ENCODE results near the gene FOXA2. TPM values are rescaled to one million over a fixed set of nuclear protein-coding genes. Genes with fewer than 3 reads are reported as not detected.

FOXA2 gene
- total and polyA plus RNA-seq, 2 donors (not counting 1 experiment from before 2014, with no cell fraction given) = not detected

- WGBS (ENCODE audit: insufficient coverage) = no CpG with 5 or more reads among the region's 3 CpGs
- H4K20me1 ChIP-seq (ENCODE audit: control insufficient read depth, insufficient read depth, low read length, poor library complexity, severe bottlenecking) = no peaks in the 10 kb centered on the region
- H3K27ac ChIP-seq (ENCODE audit: low read length in 2 of 2) = no peak overlapping the region
- no peak overlapping the region for H3K4me3 ChIP-seq (ENCODE audit: control extremely low read depth in 1 of 5, extremely low read depth in 1 of 5, insufficient read depth in 1 of 5, low read depth in 2 of 5, low read length in 4 of 5)
- DNase-seq = no peak
- no peak for TF ChIP-seq CTCF (IDR thresholded peaks at IDR 0.05)
- TF ChIP-seq EZH2 (IDR thresholded peaks at IDR 0.05; ENCODE audit: borderline replicate concordance, insufficient read depth, low read depth, low read length, poor library complexity, severe bottlenecking) = no peak
- Mint-ChIP-seq H3K27me3 (peaks cover 13% of the 10 kb centered on the region), H3K27ac (no peak overlapping the region), H3K9me3 (ENCODE audit: insufficient read depth) (no peaks in the 10 kb centered on the region), H3K4me1 (no peaks in the 10 kb centered on the region), H3K4me3 (no peak overlapping the region)
- no peaks in the 10 kb centered on the region for H3K4me1 ChIP-seq (ENCODE audit: control insufficient read depth in 2 of 2, insufficient read depth in 2 of 2, low read length in 2 of 2)
- ATAC-seq (ENCODE audit: low read depth) = no peak
- no peaks in the 10 kb centered on the region for H3K79me2 ChIP-seq (ENCODE audit: control insufficient read depth, insufficient read depth, low read length)
- no peak overlapping the region for H3K9ac ChIP-seq (ENCODE audit: low read length)
- ChIA-PET CTCF (no interaction called here), POLR2A (no interaction called here)
- intact Hi-C loops (cut with micrococcal nuclease) = no loop called here
- H3K4me2 ChIP-seq (replicated peaks; ENCODE audit: low read depth, low read length, poor library complexity, severe bottlenecking) = no peak overlapping the region
- H3K9me3 ChIP-seq (ENCODE audit: control extremely low read depth in 1 of 3, control insufficient read depth in 2 of 3, insufficient read depth in 1 of 3, low read length in 2 of 3) = no peaks in the 10 kb centered on the region
- H3K36me3 ChIP-seq (replicated peaks in 1 of 2; ENCODE audit: control extremely low read depth in 1 of 2, control insufficient read depth in 1 of 2, extremely low read depth in 1 of 2, insufficient read depth in 2 of 2, low read length in 1 of 2) = no peaks in the 10 kb centered on the region
- no peak overlapping the region for H2AFZ ChIP-seq (ENCODE audit: insufficient read depth, low read depth, low read length, poor library complexity, severe bottlenecking)
- H3K27me3 ChIP-seq (replicated peaks in 1 of 4; ENCODE audit: control extremely low read depth in 1 of 4, control insufficient read depth in 3 of 4, insufficient read depth in 4 of 4, low read length in 3 of 4) = no peaks in the 10 kb centered on the region
These were observed 32.2 kb upstream of the FOXA2 start for GRCh38 chr20:22616551-22616950.

GRCh38 chr20:22615425-22615824 is 31.1 kb upstream of the FOXA2 start:
- 85% methylated on average over 6 of the region's 6 CpGs for WGBS (ENCODE audit: insufficient coverage)
- intact Hi-C loops (cut with micrococcal nuclease) = no loop called here
- CTCF ChIA-PET = interaction anchor here (0.6 kb wide), 1 partner anchor 68 kb away, joined by 3 read pairs; no protein-coding TSS in a partner anchor
- Histone ChIP-seq H2AFZ (ENCODE audit: insufficient read depth, low read depth, low read length, poor library complexity, severe bottlenecking) (no peak overlapping the region), H3K79me2 (ENCODE audit: control insufficient read depth, insufficient read depth, low read length) (no peaks in the 10 kb centered on the region), H3K27ac (ENCODE audit: low read length in 2 of 2) (no peak overlapping the region), H3K36me3 (replicated peaks in 1 of 2; ENCODE audit: control extremely low read depth in 1 of 2, control insufficient read depth in 1 of 2, extremely low read depth in 1 of 2, insufficient read depth in 2 of 2, low read length in 1 of 2) (no peaks in the 10 kb centered on the region), H3K4me3 (ENCODE audit: control extremely low read depth in 1 of 5, extremely low read depth in 1 of 5, insufficient read depth in 1 of 5, low read depth in 2 of 5, low read length in 4 of 5) (no peak overlapping the region), H3K9me3 (ENCODE audit: control extremely low read depth in 1 of 3, control insufficient read depth in 2 of 3, insufficient read depth in 1 of 3, low read length in 2 of 3) (no peaks in the 10 kb centered on the region), H4K20me1 (ENCODE audit: control insufficient read depth, insufficient read depth, low read length, poor library complexity, severe bottlenecking) (no peaks in the 10 kb centered on the region), H3K9ac (ENCODE audit: low read length) (no peak overlapping the region), H3K4me1 (ENCODE audit: control insufficient read depth in 2 of 2, insufficient read depth in 2 of 2, low read length in 2 of 2) (no peaks in the 10 kb centered on the region), H3K27me3 (replicated peaks in 1 of 4; ENCODE audit: control extremely low read depth in 1 of 4, control insufficient read depth in 3 of 4, insufficient read depth in 4 of 4, low read length in 3 of 4) (no peaks in the 10 kb centered on the region), H3K4me2 (replicated peaks; ENCODE audit: low read depth, low read length, poor library complexity, severe bottlenecking) (no peak overlapping the region)
- POLR2A ChIA-PET = no interaction called here
- no peak overlapping the region for H3K4me3 Mint-ChIP-seq
- ATAC-seq (ENCODE audit: low read depth) = no peak
- H3K4me1 Mint-ChIP-seq = no peaks in the 10 kb centered on the region
- TF ChIP-seq CTCF (IDR thresholded peaks at IDR 0.05) (no peak), EZH2 (IDR thresholded peaks at IDR 0.05; ENCODE audit: borderline replicate concordance, insufficient read depth, low read depth, low read length, poor library complexity, severe bottlenecking) (no peak)
- DNase-seq = no peak
- H3K27ac Mint-ChIP-seq = no peak overlapping the region
- H3K27me3 Mint-ChIP-seq = peaks cover 13% of the 10 kb centered on the region
- H3K9me3 Mint-ChIP-seq (ENCODE audit: insufficient read depth) = no peaks in the 10 kb centered on the region
